Left ventricle myocardium superior (tissue), 1 donor: ENCODE results near the gene JTB. TPM values are rescaled to one million over a fixed set of nuclear protein-coding genes. Genes with fewer than 3 reads are reported as not detected.
"Not testable (repeated sequence)": the region's sequence is repeated elsewhere in the genome, so short reads cannot be mapped to it uniquely, and the experiment has no call there.

Experiments used
- ATAC-seq: fragments of 200-7000 bp; cut with Tn5 transposase; one replicate; pipeline ENCODE4 v1.9.1; 2020; ENCODE audit warnings: mild to moderate bottlenecking, moderate library complexity
- DNase-seq: peaks from one replicate; pipeline ENCODE4 v3.0.0-alpha.2; 2020
- intact Hi-C: fragments of 100-400 bp; cut with micrococcal nuclease; formaldehyde crosslinking; loops from one replicate; pipeline ENCODE4 v1.11.0; 2022
- long read RNA-seq: library from polyadenylated mRNA; unstranded; transcript quantifications from one replicate; pipeline ENCODE4 v2.0.0, GENCODE V29; 2021
- total RNA-seq: library from RNA; stranded (reverse); fragmentation: NEBNext Ultra II Directional; extraction: Animal tissue kit (Norgen Biotek cat#: 25700); gene quantifications from one replicate; pipeline ENCODE4 v1.2.1, GENCODE V29; 2021
- donor health status: DM: no; HTN: yes; CAD: no; lungs with severe emphysema.

The JTB gene
- 80.7 TPM for total RNA-seq
- long read RNA-seq, transcript JTB-201 (5 exons, 1,287 nt), result major isoform, 108 of 121 reads
- long read RNA-seq, partial matches to known transcripts, result 5 of 121 reads
- long read RNA-seq, other reads (novel, unspliced or antisense), result 7 of 121 reads

DNA sequence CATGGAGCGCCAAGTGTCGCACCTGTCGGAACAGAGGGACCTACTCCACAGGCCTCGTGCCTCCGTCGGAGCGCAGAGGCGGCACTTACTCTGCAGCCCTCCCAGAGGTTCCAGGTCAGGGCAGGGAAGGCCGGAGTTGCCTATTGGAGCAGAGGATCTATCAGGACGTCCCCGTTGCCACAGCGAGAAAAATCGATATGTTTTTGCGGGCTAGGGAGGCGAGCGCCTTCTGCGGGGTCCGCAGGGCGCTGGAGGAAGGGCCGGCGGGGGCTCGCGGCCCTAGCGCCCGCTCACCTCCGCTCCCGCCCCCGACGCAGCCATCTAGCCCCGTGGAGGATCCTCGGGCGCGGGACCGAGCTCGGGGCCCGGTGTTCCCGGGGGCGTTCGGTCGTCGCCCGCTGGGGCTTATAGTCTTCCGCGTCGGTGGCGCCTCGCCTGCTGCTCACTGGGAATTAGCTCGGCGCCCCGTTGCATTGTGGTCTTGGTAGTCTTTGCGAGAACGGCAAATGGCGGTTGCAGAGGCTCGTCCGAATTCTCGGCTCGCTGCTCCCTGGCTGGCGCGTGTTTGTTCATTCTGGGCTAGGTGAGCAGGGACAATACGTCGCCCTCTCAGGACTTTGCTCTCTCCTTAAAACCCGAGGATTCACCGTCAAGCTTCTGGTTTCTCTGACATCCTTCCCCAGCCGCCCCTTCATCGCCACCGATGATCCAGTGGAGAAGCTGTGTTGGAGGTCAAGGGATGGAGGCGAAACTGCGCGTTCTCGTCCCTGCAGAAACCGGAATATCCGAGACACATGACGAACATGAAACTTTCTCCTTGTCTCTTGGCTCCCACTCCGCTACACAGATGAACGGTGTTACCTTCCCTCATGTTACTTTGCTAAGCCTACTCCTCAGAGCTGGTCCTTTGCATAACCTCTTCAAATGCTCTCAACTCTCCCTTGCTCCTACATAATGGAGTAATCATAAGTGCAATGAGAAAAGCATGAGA lies at the start of gene JTB:
Gene JTB, minus strand, starts transcription at position 425 of the 991 bp plus-strand sequence. Its CDS starts 422 bp downstream, at position 3.
- ATAC-seq, result peak; percentile 96
- intact Hi-C loops, result loop anchor here (10.0 kb wide), 1 partner anchor 183 kb away; no protein-coding TSS in a partner anchor
- peak; percentile 92 for DNase-seq

DNA sequence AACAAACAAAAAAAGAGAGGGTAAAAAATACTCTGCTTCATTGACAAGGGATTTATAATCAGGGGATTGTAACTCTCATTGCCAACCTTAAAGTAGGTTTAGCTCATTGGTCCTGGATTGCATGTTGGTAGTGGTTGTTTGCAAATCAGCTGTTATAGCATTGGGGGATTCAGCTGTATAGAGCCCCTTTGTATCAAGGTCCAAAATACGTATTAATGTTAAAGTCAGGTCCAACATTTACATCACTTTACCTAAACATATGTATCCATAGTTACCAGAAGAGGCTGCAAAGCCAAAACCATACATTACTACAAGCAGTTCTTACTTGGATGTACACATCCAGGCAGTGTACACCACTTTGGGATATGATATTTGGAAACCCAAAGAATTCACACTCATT lies 42.5 kb upstream of the JTB start:
- ATAC-seq, result no peak

DNA sequence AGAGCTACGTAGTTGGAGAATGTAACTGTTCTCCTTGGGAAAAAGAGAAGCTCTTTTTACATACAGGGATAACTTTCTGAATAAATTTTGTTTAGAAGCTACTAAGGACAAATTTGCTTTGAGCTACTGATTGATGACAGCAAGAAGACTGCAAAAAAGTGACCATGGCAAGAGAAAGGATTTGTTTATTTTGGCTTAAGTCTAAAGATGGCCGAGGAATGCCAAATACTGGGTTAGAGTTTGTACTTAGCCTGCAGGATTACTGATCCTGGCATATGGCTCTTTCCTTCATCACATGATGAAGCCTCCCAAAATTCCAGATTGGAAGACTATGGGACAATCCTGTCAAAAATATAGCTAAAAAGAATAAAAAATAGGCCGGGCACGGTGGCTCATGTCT lies 41.8 kb upstream of the JTB start:
- no peak for DNase-seq
- ATAC-seq, result no peak
- intact Hi-C loops, result no loop called here

More for the DNA sequence above, 42.5 kb upstream of the JTB start:
- no peak for DNase-seq
- intact Hi-C loops, result no loop called here

DNA sequence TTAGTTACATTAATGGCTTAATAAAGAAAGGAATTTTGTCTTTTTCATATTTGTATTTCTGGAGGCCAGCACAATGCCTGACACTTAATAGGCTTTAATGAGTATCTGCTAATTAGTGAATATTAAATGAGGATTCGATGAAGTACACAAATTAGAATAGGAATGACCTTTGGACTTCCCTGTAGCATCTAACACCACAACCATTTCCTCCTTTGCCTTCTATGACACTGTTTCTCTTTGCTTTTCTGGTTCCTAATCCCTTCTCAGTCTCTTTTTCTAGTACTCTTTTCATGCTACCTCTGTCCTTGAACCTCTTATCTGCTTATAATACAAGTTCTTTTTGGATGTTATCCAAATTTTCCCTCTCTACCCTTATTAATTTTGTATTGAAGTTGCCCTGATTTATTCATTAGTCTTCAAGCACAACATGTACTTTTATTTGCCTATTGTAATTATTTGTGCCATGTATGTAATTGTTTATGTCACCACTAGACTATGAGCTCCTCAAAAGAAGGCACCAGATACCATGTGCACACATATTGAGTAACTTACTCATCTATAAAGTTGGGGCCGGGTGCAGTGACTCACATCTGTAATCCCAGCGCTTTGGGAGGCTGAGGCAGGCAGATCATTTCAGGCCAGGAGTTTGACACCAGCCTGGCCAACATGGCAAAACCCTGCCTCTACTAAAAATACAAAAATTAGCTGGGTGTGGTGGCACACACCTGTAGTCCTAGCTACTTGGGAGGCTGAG lies 36.9 kb upstream of the JTB start:
- intact Hi-C loops, result no loop called here
- ATAC-seq, result no peak
- DNase-seq, result no peak

DNA sequence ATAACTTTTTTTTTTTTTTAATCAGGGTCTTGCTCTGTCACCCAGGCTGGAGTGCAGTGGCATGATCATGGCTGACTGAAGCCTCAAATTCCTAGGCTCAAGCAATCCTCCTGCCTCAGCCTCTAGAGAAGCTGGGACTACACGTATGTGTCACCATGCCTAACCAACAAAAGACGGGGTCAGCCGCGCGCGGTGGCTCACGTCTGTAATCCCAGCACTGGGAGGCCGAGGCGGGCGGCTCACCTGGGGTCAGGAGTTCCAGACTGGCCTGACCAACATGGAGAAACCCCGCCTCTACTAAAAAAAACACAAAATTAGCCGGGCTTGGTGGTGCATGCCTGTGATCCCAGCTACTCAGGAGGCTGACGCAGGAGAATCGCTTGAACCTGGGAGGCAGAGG lies 35.1 kb upstream of the JTB start:
- intact Hi-C loops, DNase-seq, ATAC-seq: not testable (repeated sequence)

DNA sequence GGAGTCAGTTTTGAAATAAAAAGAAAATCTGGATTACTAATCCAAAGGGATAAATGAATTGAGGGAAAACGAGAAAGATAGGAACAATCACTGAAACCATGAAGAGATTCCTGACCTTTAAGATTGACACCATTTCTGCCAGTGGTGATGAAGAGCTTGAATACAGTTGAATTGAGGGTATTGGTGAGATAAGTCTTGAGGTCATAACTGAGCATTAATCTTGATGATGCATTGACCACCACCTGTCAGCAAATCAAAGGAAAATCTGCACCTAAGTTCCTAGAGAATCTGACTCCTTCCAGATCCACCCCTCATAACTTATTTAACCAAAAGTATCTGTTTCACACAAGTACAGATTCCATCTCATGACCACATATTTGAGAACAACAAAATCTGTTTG lies 34.7 kb upstream of the JTB start:
- no peak for ATAC-seq
- intact Hi-C loops, result no loop called here
- DNase-seq, result no peak

DNA sequence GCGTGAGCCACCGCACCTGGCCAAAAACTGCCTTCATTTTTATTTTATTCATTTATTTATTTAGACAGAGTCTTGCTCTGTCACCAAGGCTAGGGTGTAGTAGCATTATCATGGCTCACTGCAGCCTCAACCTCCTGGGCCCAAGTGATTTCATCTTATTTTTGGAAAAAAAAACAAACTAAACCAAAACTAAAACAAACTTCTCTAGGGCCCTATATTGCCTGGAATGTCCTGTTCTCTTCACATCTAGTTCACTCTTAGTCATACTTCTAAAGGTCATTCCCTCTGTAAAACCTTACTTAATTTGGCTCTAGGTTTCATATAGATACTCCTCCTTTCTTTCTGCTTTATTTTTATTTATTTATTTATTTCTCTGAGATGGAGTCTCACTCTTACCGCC lies 28.7 kb upstream of the JTB start:
- intact Hi-C loops, result no loop called here
- no peak for ATAC-seq
- DNase-seq, result no peak

DNA sequence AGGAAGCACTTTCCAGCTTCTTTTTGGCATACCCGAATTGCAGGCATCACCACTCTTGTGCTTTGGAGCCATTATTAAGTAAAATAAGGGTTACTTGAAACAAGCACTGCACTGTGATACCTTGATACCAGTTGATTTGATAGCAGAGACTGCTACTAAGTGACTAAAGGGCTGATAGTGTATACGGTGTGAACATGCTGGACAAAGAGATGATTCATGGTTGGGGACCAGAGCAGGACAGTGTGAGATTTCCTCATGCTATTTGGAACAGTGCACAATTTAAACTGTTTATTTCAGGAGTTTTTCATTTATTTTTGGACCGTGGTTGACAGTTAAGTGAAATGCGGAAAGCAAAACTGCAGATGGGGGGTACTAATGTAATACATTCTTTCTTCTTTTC lies 22.9 kb upstream of the JTB start:
- ATAC-seq, result no peak
- intact Hi-C loops, result no loop called here
- no peak for DNase-seq

DNA sequence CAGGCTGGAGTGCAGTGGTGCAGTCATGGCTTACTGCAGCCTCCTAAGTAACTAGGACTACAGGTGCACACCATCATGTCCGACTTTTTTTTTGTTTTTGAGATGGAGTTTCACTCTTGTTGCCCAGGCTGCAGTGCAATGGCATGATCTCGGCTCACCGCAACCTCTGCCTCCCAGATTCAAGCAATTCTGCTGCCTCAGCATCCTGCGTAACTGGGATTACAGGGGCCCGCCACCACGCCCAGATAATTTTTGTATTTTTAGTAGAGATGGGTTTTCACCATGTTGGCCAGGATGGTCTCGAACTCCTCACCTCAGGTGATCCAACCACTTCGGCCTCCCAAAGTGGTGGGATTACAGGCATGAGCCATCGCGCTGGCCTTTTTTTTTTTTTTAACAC lies 19.4 kb upstream of the JTB start:
- DNase-seq, ATAC-seq: not testable (repeated sequence)
- intact Hi-C loops, result loop anchor here (10.0 kb wide), 1 partner anchor 188 kb away; no protein-coding TSS in a partner anchor

DNA sequence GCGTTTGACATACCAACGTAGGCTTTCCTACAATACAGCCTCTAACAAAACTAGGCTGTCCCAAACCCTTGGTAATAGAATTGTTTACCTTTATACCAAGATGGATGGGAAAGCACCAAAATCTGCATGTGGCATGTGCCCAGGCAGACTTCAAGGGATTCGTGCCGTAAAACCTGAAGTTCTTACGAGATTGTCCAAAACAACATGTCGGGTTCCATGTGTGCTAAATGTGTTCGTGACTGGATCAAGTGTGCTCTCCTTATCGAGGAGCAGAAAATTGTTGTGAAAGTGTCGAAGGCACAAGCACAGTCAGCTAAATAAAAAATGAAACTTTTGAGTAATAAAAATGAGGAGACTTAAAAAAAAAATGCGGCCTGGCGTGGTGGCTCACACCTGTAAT lies 18.2 kb upstream of the JTB start:
- intact Hi-C loops, result loop anchor here (10.0 kb wide), 1 partner anchor 189 kb away; no protein-coding TSS in a partner anchor
- ATAC-seq, result no peak

DNA sequence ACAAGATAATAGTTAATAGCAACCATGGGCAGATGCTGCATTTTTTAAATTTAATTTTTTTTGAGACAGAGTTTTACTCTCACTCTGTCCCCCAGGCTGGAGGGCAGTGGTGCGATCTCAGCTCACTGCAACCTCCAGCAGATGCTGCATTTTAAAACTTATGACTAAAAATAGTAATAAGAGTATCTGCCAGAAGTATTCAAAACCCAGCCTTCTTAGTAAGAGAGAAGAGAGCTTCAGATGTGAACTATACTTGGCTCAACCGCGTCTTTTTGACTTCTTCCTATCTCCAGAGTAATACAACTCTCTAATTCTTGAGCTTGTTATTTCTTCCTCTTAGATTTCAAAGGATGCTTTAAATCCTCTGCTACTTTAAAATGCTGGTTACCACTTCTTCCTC lies 17.7 kb upstream of the JTB start:
- ATAC-seq (no peak), DNase-seq (no peak)
- intact Hi-C loops, result loop anchor here (10.0 kb wide), 1 partner anchor 190 kb away; no protein-coding TSS in a partner anchor

More for the DNA sequence above, 18.2 kb upstream of the JTB start:
- no peak for DNase-seq

DNA sequence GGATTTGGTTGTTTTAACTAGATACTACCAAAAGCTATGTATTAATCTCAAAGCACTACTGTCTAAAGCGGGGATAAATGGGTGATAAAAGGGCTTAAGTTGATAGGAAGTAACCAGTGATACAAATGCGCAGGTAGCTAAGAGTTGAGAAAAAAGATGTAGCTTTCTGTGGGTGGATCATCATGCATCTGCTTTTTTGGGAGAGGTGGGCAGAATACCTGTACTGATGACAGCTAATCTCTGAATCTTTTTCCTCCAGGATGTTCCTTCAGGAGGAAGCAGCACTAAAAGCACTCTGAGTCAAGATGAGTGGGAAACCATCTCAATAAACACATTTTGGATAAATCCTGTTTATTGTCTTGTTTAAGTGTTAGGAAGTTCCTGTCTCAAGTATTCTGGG lies 14.3 kb upstream of the JTB start:
- ATAC-seq (no peak), DNase-seq (no peak)
- intact Hi-C loops, result loop anchor here (10.0 kb wide), 1 partner anchor 193 kb away; no protein-coding TSS in a partner anchor

DNA sequence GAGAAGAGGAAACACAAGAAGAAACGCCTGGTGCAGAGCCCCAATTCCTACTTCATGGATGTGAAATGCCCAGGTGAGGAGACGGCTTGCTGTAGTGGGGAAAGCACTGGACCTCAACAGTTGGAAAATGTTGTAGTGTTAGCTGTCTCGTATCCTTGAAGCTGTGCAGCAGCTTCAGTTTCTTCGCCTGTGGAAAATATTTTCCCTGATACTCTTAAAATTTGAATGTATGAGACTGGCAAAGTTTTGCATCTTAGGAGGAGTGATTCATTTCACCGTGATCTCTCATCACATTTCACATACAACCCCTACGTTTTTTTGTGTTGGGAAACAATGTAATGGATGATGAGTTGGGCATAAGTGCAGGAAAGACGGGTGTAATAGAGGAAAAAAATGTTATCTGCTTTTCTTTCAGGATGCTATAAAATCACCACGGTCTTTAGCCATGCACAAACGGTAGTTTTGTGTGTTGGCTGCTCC lies 13.7 kb upstream of the JTB start:
- ATAC-seq (no peak), DNase-seq (no peak)
- intact Hi-C loops, result loop anchor here (10.0 kb wide), 1 partner anchor 194 kb away; no protein-coding TSS in a partner anchor

DNA sequence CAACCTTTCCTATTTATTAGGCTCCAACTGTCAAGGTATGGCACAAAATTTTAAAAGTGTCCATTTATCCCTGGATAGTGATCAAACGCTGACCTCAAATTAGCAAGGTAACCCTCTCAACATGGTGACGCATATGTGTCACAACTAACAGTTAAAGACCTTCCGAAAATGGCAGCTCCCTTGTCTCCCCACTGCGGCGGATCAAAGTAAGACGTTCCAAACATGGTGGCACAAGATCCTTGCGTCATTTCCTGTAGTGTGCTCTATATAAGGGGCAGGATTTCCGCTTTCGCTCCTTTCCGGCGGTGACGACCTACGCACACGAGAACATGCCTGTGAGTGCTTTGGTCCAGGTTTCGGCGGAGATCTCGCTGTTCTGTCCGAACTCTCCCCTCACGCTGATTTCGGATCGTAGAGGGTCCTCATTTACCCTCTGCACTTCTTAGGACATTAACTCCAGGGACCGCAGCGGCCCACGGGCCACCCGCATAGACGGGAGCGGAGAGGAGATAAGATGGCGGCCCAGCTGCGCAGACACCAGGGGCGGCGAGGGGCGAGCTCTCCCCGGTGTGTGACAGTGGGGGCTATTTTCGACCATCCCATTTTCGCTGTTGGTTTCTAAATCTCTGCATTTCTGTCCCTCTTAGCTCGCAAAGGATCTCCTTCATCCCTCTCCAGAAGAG lies 13.1 kb upstream of the JTB start, which contains the start of gene RPS27:
Gene RPS27, plus strand, starts transcription at position 295 of the 683 bp plus-strand sequence. Its CDS starts 35 bp downstream, at position 330.
- peak; percentile 84 for DNase-seq
- peak; percentile 79 for ATAC-seq
- intact Hi-C loops, result loop anchor here (10.0 kb wide), 1 partner anchor 194 kb away; no protein-coding TSS in a partner anchor

DNA sequence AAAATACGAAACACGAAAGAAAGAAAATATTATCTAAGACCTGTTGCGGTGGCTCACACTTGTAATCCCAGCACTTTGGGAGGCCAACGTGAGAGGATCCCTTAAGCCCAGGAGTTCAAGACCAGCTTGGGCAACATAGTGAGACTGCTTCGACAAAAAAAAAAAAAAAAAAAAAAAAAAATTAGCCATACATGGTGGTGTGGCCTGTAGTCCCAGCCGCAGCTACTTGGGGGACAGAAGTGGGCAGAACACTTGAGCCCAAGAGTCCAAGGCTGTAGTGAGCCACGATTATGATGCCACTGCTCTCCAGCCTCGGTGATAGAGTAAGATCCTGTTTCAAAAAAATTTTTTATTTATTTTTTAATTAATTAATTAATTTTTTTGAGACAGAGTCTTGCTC lies 10.1 kb upstream of the JTB start:
- ATAC-seq (no peak), DNase-seq (no peak)
- intact Hi-C loops, result no loop called here

DNA sequence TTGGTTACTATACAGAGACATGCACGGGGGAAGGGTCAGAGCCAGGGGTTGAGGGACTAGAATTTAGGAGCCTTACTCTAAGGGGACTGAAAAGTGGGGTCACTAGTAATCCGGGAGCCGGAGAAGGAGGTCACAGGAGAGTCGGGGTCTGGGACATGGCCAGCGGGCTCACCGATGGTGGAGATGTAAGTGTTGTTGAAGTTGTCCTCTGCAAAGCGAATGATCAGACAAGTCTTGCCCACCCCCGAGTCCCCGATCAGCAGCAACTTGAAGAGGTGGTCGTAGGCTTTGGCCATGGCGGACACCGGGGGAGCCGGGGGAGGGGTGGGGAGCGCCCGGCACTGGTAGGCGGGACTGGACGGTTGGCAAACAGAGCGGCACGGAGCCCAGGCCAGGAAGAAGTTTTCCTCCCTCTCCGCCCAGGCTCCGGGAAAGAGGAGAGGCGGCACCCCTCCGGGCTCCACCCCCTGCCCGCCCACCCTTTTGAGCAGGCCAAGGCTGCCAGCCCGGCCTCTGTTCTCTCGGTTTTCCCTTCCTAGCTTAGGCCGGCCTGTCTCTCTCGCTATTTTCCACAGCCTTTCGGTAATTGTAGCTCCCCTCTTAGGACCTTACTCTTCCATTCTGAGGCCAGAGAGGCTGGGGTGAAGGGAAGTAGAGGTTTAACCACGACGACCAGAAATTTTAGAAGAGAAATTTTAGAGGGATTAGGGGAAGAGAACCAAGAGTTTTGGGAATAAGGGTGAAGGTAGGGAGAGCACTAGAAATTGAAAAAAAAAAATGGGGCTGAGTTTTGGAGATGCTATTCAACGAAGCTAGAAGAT lies 8.7 kb upstream of the JTB start, which contains the start of gene RAB13:
Gene RAB13, minus strand, starts transcription at position 399 of the 821 bp plus-strand sequence. Its CDS starts 103 bp downstream, at position 296.
- ATAC-seq (peak; percentile 86), DNase-seq (peak; percentile 90)
- intact Hi-C loops, result no loop called here

DNA sequence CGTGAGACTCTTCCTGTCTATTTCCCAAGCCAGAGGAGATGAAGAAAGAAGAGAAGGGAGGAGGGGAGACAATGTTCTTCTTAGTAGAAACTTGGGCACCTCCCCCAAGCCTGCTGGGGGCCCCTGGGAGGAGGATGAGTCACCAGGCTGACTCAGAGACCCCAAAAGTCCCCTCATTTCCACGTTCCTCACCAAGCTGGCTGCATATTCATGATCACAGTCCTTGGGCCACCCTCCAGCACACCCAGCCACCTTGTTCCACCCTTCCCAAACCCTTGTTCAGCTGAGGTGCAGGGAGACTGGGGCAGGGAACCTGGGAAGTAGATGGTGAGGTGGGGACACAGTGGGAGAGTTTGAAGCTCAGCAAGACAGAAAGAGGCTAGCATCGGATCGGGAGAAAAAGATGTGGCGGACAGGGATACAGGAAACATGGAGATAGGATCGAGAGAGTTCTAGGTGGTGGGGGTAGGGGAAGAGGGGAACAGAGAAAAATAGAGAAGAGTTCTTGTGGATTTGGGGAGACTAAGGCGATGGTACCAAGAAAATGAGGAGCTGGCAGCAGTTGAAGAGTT lies 8.0 kb upstream of the JTB start:
- intact Hi-C loops, result no loop called here
- peak; percentile 49 for DNase-seq
- ATAC-seq, result peak; percentile 6
